ENCODE data around the gene ZNF888.
"Not testable (repeated sequence)": the region's sequence is repeated elsewhere in the genome, so short reads cannot be mapped to it uniquely, and the experiment has no call there.

The ZNF888 gene

DNA sequence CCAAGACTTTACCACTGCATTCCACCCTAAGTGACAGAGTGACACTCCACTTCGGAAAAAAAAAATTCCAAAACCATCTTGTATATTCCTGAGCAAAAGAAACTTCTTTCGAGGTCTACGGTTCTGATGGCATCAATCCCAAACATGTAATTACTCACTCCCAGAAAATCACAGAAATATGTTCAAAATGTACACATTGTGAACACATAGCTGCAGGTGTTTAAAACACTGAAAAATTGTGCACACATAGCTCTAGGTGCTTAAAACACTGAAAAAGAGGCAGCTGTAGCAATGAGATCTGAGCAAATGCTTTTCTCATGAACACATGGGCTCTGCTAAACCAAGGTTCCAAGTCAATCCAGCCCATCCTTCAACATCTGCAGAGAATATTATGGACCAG is 51.8 kb downstream of the ZNF888 start:
- TF ChIP-seq, protein P1, sequence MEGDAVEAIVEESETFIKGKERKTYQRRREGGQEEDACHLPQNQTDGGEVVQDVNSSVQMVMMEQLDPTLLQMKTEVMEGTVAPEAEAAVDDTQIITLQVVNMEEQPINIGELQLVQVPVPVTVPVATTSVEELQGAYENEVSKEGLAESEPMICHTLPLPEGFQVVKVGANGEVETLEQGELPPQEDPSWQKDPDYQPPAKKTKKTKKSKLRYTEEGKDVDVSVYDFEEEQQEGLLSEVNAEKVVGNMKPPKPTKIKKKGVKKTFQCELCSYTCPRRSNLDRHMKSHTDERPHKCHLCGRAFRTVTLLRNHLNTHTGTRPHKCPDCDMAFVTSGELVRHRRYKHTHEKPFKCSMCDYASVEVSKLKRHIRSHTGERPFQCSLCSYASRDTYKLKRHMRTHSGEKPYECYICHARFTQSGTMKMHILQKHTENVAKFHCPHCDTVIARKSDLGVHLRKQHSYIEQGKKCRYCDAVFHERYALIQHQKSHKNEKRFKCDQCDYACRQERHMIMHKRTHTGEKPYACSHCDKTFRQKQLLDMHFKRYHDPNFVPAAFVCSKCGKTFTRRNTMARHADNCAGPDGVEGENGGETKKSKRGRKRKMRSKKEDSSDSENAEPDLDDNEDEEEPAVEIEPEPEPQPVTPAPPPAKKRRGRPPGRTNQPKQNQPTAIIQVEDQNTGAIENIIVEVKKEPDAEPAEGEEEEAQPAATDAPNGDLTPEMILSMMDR (conservative IDR thresholded peaks at IDR 0.05) = no peak
- H3K27ac ChIP-seq = no peak overlapping the region

DNA sequence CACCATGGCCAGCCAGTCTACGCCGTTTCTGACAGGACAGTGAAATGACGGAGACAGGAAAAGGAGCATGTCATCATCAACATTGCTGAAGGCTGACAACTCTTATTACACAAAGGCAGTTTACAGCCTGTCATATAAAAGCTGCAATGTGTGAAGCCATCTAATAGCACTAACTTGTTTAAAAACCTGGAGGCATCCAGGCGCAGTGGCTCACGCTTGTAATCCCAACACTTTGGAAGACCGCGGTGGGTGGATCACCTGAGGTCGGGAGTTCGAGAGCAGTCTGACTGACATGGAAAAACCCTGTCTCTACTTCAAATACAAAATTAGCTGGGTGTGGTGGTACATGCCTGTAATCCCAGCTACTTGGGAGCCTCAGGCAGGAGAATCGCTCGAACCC is 55.2 kb downstream of the ZNF888 start:
- H3K27ac ChIP-seq = not testable (repeated sequence)

- peak within 1 kb of the TSS; percentile 73 for H3K27ac ChIP-seq
- TF ChIP-seq, protein P1 (conservative IDR thresholded peaks at IDR 0.05) = 0 out of 2 replicates have a peak, but pooled peaks have one; percentile 11
Observed at GRCh38 chr19:52857378-52858191, 65.6 kb downstream of the ZNF888 start, which contains the start of gene ZNF468. TSS of gene ZNF468 (minus strand) at chr19:52857619. CDS start at chr19:52854272, 3,347 bp downstream.

DNA sequence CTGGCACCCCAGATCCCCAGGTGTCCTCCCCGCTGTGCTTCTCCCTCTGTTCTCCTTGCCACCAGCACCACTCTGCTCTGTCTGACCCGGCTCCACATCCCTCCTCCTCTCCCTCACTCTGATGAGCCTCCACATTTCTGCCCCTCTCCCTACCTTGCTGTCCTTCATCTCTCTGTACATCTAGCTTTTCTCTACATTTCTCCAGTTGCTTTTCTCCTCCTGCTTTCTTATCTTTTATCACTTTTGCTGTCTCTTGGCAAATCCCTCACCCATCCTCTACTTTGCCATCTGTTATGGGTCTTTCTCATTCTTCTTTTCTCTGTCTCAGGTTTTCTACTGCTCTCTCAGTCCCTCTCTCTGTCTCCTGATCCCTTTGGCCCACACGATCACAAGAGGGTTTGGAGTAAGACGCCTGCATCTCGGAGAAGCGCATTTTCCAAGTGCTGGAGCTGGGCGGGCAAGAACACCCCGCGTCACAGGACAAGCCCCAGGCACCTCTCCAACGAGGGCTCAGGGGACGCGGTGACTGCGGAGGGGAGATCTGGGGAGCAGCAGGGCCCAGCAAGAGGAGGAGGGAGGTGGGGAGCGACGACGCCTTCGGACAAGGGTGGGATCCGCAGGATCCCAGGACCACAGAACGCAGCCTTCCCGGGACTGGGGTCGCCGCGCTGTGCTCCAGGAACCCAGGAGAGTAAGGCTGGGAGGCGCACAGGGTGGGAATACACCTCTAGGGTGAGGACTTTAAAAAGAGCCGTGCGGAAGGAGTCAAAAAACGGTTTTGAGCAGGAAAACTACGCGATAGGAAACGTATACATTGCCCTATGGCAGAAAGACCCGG is 66.5 kb downstream of the ZNF888 start:
- peak overlapping the region; percentile 73 for H3K27ac ChIP-seq

Data from VCaP (cell line).